Astrocyte (in vitro differentiated cells and primary cell): Measurements from ENCODE around the gene NUTM1.
"Not testable (repeated sequence)": the region's sequence is repeated elsewhere in the genome, so short reads cannot be mapped to it uniquely, and the experiment has no call there.

Source experiments
- CTCF ChIP-seq: IDR thresholded peaks from 2 replicates; pipeline ENCODE4 v1.5.1; 2011; ENCODE audit warnings: low read depth, mild to moderate bottlenecking, inconsistent platforms, low read length, moderate library complexity; ENCODE audit not compliant: insufficient read depth
- EZH2 ChIP-seq: IDR thresholded peaks from 2 replicates; pipeline ENCODE4 v1.6.1; 2012; ENCODE audit warnings: mild to moderate bottlenecking, low read length, inconsistent platforms; ENCODE audit not compliant: insufficient read depth

- TF ChIP-seq CTCF, EZH2: not testable (repeated sequence)
Measured at GRCh38 chr15:34389594-34390086, 46.5 kb downstream of the NUTM1 start.
